ENCODE data around the gene CST5. TPM values are rescaled to one million over a fixed set of nuclear protein-coding genes. Genes with fewer than 3 reads are reported as not detected.
"Not testable (repeated sequence)": the region's sequence is repeated elsewhere in the genome, so short reads cannot be mapped to it uniquely, and the experiment has no call there.

CST5 gene
- total and polyA plus RNA-seq, 2 experiments from 2014 or later = 0.68 to 1.3 TPM

GRCh38 chr20:23878787-23879186 is 761 bp downstream of the CST5 start:
- Histone ChIP-seq H3K27ac (no peak overlapping the region), H3K9me3 (ENCODE audit: low read depth) (no peaks in the 10 kb centered on the region), H3K4me3 (no peak overlapping the region), H3K79me2 (no peaks in the 10 kb centered on the region), H3K36me3 (replicated peaks; ENCODE audit: insufficient read depth, low read depth) (no peaks in the 10 kb centered on the region), H3K9me2 (replicated peaks; ENCODE audit: insufficient read depth) (no peaks in the 10 kb centered on the region), H4K20me1 (ENCODE audit: insufficient read depth, poor library complexity, severe bottlenecking) (no peaks in the 10 kb centered on the region), H3K4me1 (ENCODE audit: insufficient read depth) (peaks cover 5% of the 10 kb centered on the region), H3K27me3 (no peaks in the 10 kb centered on the region), H2AFZ (no peak overlapping the region), H3K4me2 (no peak overlapping the region)
- 78% methylated on average over 7 of the region's 7 CpGs for WGBS (ENCODE audit: low lambda C conversion rate, missing lambda C conversion rate)
- DNase-seq (ENCODE audit: low spot score) = no peak
- no peak for TF ChIP-seq EZH2phosphoT487 (IDR thresholded peaks at IDR 0.05; ENCODE audit: low read depth, severe bottlenecking, unreplicated experiment)
- TF ChIP-seq, protein P1, sequence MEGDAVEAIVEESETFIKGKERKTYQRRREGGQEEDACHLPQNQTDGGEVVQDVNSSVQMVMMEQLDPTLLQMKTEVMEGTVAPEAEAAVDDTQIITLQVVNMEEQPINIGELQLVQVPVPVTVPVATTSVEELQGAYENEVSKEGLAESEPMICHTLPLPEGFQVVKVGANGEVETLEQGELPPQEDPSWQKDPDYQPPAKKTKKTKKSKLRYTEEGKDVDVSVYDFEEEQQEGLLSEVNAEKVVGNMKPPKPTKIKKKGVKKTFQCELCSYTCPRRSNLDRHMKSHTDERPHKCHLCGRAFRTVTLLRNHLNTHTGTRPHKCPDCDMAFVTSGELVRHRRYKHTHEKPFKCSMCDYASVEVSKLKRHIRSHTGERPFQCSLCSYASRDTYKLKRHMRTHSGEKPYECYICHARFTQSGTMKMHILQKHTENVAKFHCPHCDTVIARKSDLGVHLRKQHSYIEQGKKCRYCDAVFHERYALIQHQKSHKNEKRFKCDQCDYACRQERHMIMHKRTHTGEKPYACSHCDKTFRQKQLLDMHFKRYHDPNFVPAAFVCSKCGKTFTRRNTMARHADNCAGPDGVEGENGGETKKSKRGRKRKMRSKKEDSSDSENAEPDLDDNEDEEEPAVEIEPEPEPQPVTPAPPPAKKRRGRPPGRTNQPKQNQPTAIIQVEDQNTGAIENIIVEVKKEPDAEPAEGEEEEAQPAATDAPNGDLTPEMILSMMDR (IDR thresholded peaks at IDR 0.05; ENCODE audit: poor library complexity) = no peak

GRCh38 chr20:23878016-23878542 is 1.5 kb downstream of the CST5 start:
- H3K27ac ChIP-seq; H3K4me2 ChIP-seq; DNase-seq (ENCODE audit: low spot score); H3K4me3 ChIP-seq; H4K20me1 ChIP-seq (ENCODE audit: insufficient read depth, poor library complexity, severe bottlenecking); H3K9me2 ChIP-seq (replicated peaks; ENCODE audit: insufficient read depth); H2AFZ ChIP-seq; H3K79me2 ChIP-seq; H3K9me3 ChIP-seq (ENCODE audit: low read depth); H3K27me3 ChIP-seq; H3K4me1 ChIP-seq (ENCODE audit: insufficient read depth); H3K36me3 ChIP-seq (replicated peaks; ENCODE audit: insufficient read depth, low read depth): not testable (repeated sequence)
- 87% methylated on average over 2 of the region's 2 CpGs for WGBS (ENCODE audit: low lambda C conversion rate, missing lambda C conversion rate)

DNA sequence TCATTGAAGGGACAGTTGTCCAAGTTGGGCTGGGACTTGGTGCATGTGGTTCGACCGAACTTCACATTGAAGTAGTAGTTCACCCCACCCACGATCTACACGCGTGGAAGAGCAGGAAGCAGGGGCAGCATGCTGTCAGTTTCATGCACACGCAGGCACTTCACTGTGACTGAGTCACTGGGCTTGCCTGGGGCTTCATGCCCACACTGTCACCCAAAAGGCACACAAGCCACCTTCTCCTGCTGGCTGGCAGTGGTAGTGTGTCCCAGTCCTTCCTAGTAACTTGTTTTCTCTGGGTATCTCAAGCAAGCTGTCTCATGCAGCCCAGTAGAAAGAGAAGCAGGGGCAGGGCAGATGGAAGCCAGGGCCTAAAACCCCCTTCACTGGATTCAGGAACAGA is 2.0 kb downstream of the CST5 start:
- no peak overlapping the region for H3K4me3 ChIP-seq
- DNase-seq (ENCODE audit: low spot score) = no peak
- 98% methylated on average over 6 of the region's 6 CpGs for WGBS (ENCODE audit: low lambda C conversion rate, missing lambda C conversion rate)
- H3K4me2 ChIP-seq = no peak overlapping the region
- no peaks in the 10 kb centered on the region for H3K79me2 ChIP-seq
- H4K20me1 ChIP-seq (ENCODE audit: insufficient read depth, poor library complexity, severe bottlenecking) = no peaks in the 10 kb centered on the region
- no peak overlapping the region for H3K27ac ChIP-seq
- H3K27me3 ChIP-seq = no peaks in the 10 kb centered on the region
- H3K9me3 ChIP-seq (ENCODE audit: low read depth) = no peaks in the 10 kb centered on the region
- H2AFZ ChIP-seq = no peak overlapping the region
- H3K36me3 ChIP-seq (replicated peaks; ENCODE audit: insufficient read depth, low read depth) = no peaks in the 10 kb centered on the region
- H3K4me1 ChIP-seq (ENCODE audit: insufficient read depth) = peaks cover 5% of the 10 kb centered on the region
- no peaks in the 10 kb centered on the region for H3K9me2 ChIP-seq (replicated peaks; ENCODE audit: insufficient read depth)
- TF ChIP-seq, protein P1 (IDR thresholded peaks at IDR 0.05; ENCODE audit: poor library complexity) = no peak
- no peak for TF ChIP-seq EZH2 (IDR thresholded peaks at IDR 0.05; ENCODE audit: borderline replicate concordance)
- no peak for TF ChIP-seq EZH2phosphoT487 (IDR thresholded peaks at IDR 0.05; ENCODE audit: low read depth, severe bottlenecking, unreplicated experiment)

- Histone ChIP-seq H3K9me3 (ENCODE audit: low read depth) (no peaks in the 10 kb centered on the region), H3K4me1 (ENCODE audit: insufficient read depth) (peaks cover 5% of the 10 kb centered on the region), H3K9me2 (replicated peaks; ENCODE audit: insufficient read depth) (no peaks in the 10 kb centered on the region), H3K27ac (no peak overlapping the region), H3K79me2 (no peaks in the 10 kb centered on the region), H3K27me3 (no peaks in the 10 kb centered on the region), H4K20me1 (ENCODE audit: insufficient read depth, poor library complexity, severe bottlenecking) (no peaks in the 10 kb centered on the region), H3K4me3 (no peak overlapping the region), H2AFZ (no peak overlapping the region), H3K4me2 (no peak overlapping the region), H3K36me3 (replicated peaks; ENCODE audit: insufficient read depth, low read depth) (no peaks in the 10 kb centered on the region)
- DNase-seq (ENCODE audit: low spot score) = no peak
- 87% methylated on average over 6 of the region's 6 CpGs for WGBS (ENCODE audit: low lambda C conversion rate, missing lambda C conversion rate)
- no peak for TF ChIP-seq EZH2phosphoT487 (IDR thresholded peaks at IDR 0.05; ENCODE audit: low read depth, severe bottlenecking, unreplicated experiment)
- no peak for TF ChIP-seq EZH2 (IDR thresholded peaks at IDR 0.05; ENCODE audit: borderline replicate concordance)
These were observed 3.8 kb downstream of the CST5 start for GRCh38 chr20:23875606-23876237.
